ENCODE measurements around the gene PCDHGC5. TPM values are rescaled to one million over a fixed set of nuclear protein-coding genes. Genes with fewer than 3 reads are reported as not detected.

PCDHGC5 gene
- total and polyA plus RNA-seq, 2 donors (not counting 1 experiment from before 2014, with no cell fraction given) = 1.1 to 2.6 TPM

DNA sequence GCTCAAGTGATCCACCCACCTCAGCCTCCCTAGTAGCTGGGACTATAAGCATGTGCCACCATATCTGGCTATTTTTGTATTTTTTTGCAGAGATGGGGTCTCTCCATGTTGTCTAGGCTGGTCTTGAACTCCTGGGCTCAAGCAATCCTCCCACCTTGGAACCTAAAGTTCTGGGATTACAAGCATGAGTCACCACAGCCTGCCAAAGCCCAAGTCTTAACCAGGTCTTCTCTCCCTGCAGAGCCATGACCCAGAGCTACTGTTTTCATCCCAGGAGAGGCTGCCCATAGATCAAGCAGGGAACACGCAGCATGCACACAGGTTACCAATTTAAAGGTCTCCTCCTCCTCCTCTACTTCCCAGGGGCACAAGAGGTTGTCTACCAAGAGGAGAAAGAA lies 29.7 kb downstream of the PCDHGC5 start:
- Histone ChIP-seq H3K9ac (ENCODE audit: insufficient read depth, low read length) (no peak overlapping the region), H3K36me3 (ENCODE audit: control insufficient read depth, insufficient read depth, low read length) (no peaks in the 10 kb centered on the region), H2AFZ (ENCODE audit: low read length) (no peak overlapping the region), H3K4me2 (ENCODE audit: extremely low read depth, insufficient read depth, low read length) (no peak overlapping the region), H4K20me1 (ENCODE audit: control insufficient read depth, extremely low read depth, insufficient read depth, low read length) (no peaks in the 10 kb centered on the region), H3K27ac (ENCODE audit: insufficient read depth, low read length) (peak overlapping the region; percentile 46), H3K4me1 (ENCODE audit: control insufficient read depth, extremely low read depth, insufficient read depth, low read length) (peaks cover 70% of the 10 kb centered on the region), H3K27me3 (ENCODE audit: control insufficient read depth, insufficient read depth, low read length) (no peaks in the 10 kb centered on the region), H3K4me3 (replicated peaks in 1 of 4; ENCODE audit: control extremely low read depth in 1 of 4, insufficient read depth in 1 of 4, low read depth in 3 of 4, low read length in 4 of 4) (no peak overlapping the region), H3K9me3 (ENCODE audit: control insufficient read depth, insufficient read depth, low read depth, low read length) (no peaks in the 10 kb centered on the region), H3K79me2 (ENCODE audit: control insufficient read depth, insufficient read depth, low read length) (no peaks in the 10 kb centered on the region)
- no peak for DNase-seq (ENCODE audit: low read depth in 2 of 2)
- TF ChIP-seq, protein P1, sequence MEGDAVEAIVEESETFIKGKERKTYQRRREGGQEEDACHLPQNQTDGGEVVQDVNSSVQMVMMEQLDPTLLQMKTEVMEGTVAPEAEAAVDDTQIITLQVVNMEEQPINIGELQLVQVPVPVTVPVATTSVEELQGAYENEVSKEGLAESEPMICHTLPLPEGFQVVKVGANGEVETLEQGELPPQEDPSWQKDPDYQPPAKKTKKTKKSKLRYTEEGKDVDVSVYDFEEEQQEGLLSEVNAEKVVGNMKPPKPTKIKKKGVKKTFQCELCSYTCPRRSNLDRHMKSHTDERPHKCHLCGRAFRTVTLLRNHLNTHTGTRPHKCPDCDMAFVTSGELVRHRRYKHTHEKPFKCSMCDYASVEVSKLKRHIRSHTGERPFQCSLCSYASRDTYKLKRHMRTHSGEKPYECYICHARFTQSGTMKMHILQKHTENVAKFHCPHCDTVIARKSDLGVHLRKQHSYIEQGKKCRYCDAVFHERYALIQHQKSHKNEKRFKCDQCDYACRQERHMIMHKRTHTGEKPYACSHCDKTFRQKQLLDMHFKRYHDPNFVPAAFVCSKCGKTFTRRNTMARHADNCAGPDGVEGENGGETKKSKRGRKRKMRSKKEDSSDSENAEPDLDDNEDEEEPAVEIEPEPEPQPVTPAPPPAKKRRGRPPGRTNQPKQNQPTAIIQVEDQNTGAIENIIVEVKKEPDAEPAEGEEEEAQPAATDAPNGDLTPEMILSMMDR (conservative IDR thresholded peaks at IDR 0.05 in 1 of 2, IDR thresholded peaks at IDR 0.05 in 1 of 2; ENCODE audit: low read depth in 1 of 2, low read length in 2 of 2) = no peak
- no peak for TF ChIP-seq EZH2 (IDR thresholded peaks at IDR 0.05; ENCODE audit: low read length, missing control alignments)

DNA sequence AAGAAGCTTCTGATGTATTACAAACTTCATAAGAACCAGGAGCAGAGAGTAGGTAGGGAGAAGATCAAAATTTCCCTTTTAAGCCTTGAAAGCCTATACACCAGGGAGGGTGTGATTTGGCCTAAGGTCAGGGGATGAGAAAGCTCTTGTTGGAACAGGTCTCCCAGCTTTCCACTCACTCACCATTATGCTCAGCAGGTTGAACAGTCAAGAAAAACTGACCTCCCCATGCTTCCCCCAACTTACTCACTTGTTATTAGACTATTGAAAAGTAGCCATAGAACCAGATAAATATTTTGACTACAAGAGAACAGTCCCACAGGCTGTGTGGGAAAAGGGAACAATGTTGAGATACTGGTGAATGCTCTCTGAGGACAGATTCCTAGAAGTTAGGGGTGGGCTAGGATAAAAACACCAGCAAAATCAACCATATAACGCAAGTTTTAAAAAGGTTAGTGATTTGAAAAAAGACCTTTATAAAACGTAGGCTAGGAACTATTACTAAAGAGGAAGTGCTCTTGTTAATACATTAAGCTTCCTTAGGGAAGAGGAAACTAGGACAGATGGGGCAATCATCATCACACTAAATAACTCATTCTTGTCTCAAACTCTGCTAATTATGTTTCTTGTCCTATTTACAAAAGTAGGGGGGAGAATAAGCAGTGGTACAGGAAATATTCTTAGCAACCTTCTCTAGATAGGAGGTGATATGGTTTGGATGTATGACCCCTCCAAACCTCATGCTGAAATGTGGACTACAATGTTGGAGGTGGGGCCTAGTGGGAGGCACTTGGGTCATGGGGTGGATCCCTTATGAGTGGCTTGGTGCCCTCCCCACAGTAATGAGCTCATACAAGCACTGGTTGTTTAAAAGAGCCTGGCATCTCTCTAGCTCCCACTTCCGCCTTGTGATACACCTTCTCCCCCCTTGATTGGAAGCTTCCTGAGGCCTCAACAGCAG lies 31.0 kb downstream of the PCDHGC5 start:
- Histone ChIP-seq H3K4me1 (ENCODE audit: control insufficient read depth, extremely low read depth, insufficient read depth, low read length) (peaks cover 67% of the 10 kb centered on the region), H4K20me1 (ENCODE audit: control insufficient read depth, extremely low read depth, insufficient read depth, low read length) (no peaks in the 10 kb centered on the region), H3K4me3 (replicated peaks in 1 of 4; ENCODE audit: control extremely low read depth in 1 of 4, insufficient read depth in 1 of 4, low read depth in 3 of 4, low read length in 4 of 4) (no peak overlapping the region), H3K9me3 (ENCODE audit: control insufficient read depth, insufficient read depth, low read depth, low read length) (no peaks in the 10 kb centered on the region), H3K27ac (ENCODE audit: insufficient read depth, low read length) (peak overlapping the region; percentile 78), H3K27me3 (ENCODE audit: control insufficient read depth, insufficient read depth, low read length) (no peaks in the 10 kb centered on the region), H2AFZ (ENCODE audit: low read length) (no peak overlapping the region), H3K4me2 (ENCODE audit: extremely low read depth, insufficient read depth, low read length) (no peak overlapping the region), H3K36me3 (ENCODE audit: control insufficient read depth, insufficient read depth, low read length) (peaks cover 4% of the 10 kb centered on the region), H3K79me2 (ENCODE audit: control insufficient read depth, insufficient read depth, low read length) (no peaks in the 10 kb centered on the region), H3K9ac (ENCODE audit: insufficient read depth, low read length) (no peak overlapping the region)
- no peak for TF ChIP-seq EZH2 (IDR thresholded peaks at IDR 0.05; ENCODE audit: low read length, missing control alignments)
- TF ChIP-seq, protein P1 (conservative IDR thresholded peaks at IDR 0.05 in 1 of 2, IDR thresholded peaks at IDR 0.05 in 1 of 2; ENCODE audit: low read depth in 1 of 2, low read length in 2 of 2) = no peak
- peak in 1 of 2 donors; percentile 29 for DNase-seq (ENCODE audit: low read depth in 2 of 2)

DNA sequence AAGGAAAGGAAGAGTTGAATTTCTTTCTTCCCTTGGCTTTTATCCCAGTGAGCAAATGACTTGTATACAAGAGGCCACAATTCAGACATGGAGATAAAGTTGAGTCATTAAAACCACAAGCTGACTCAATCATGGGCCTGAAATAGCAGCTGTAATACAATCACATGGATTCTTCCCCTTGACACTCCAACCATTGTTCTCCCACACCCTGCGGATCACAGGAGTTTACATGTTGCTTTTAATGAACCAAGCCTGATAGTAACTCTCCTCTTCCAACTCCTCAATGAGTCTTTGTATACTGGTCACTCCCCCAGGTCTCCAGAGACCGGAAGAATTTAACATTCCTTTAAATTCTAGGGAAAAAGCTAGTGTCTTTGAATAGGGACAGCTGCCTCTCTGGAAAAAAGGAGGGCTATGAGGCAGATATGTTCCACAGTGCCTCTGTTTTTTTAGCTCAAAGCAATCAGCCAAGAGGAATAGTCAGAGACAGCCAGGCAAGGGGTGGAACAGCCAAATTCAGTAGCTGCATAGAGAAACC lies 32.4 kb downstream of the PCDHGC5 start:
- peak; percentile 99 to 100 for DNase-seq (ENCODE audit: low read depth in 2 of 2)
- Histone ChIP-seq H3K4me2 (ENCODE audit: extremely low read depth, insufficient read depth, low read length) (peak overlapping the region; percentile 46), H3K4me3 (replicated peaks in 1 of 4; ENCODE audit: control extremely low read depth in 1 of 4, insufficient read depth in 1 of 4, low read depth in 3 of 4, low read length in 4 of 4) (peak overlapping the region in 1 of 4 experiments; percentile 13), H3K27me3 (ENCODE audit: control insufficient read depth, insufficient read depth, low read length) (no peaks in the 10 kb centered on the region), H3K4me1 (ENCODE audit: control insufficient read depth, extremely low read depth, insufficient read depth, low read length) (peaks cover 72% of the 10 kb centered on the region), H2AFZ (ENCODE audit: low read length) (no peak overlapping the region), H4K20me1 (ENCODE audit: control insufficient read depth, extremely low read depth, insufficient read depth, low read length) (no peaks in the 10 kb centered on the region), H3K27ac (ENCODE audit: insufficient read depth, low read length) (peak overlapping the region; percentile 78), H3K79me2 (ENCODE audit: control insufficient read depth, insufficient read depth, low read length) (no peaks in the 10 kb centered on the region), H3K36me3 (ENCODE audit: control insufficient read depth, insufficient read depth, low read length) (peaks cover 4% of the 10 kb centered on the region), H3K9ac (ENCODE audit: insufficient read depth, low read length) (no peak overlapping the region), H3K9me3 (ENCODE audit: control insufficient read depth, insufficient read depth, low read depth, low read length) (no peaks in the 10 kb centered on the region)
- no peak for TF ChIP-seq EZH2 (IDR thresholded peaks at IDR 0.05; ENCODE audit: low read length, missing control alignments)
- TF ChIP-seq, protein P1 (conservative IDR thresholded peaks at IDR 0.05 in 1 of 2, IDR thresholded peaks at IDR 0.05 in 1 of 2; ENCODE audit: low read depth in 1 of 2, low read length in 2 of 2) = no peak

Measured in fibroblast of lung (primary cell).